Erythroblast (primary cell): ENCODE data around the gene NUTM2G.
"Not testable (repeated sequence)": the region's sequence is repeated elsewhere in the genome, so short reads cannot be mapped to it uniquely, and the experiment has no call there.

Experiments used
- GATA1 ChIP-seq: IDR thresholded peaks from 2 replicates; pipeline ENCODE4 v1.6.1; 2011; ENCODE audit warnings: low read depth, mild to moderate bottlenecking, control low read depth, low read length, moderate library complexity
- POLR2A ChIP-seq: IDR thresholded peaks from 2 replicates; pipeline ENCODE4 v1.6.1; 2011; ENCODE audit warnings: mild to moderate bottlenecking, low read length

DNA sequence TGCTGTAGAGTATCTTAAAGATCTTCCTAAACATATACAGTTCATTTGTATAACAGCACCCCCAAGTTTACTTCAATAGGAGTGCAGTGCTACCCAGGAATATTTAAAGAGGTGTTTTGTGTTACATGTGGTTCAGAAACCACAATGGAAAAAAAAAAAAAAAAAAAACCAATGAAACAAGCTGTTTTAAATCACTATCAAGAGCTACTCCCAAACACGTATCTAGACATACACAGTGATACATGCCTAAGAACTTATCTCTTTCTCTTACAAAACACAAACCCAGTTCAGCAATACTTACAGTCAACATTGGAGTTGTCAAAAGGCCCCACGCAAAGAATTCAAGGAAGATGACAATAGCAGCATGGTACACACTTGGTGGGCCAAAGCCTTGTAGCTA is 43.9 kb downstream of the NUTM2G start:
- TF ChIP-seq POLR2A, GATA1: not testable (repeated sequence)
